K562 (cell line): ENCODE results near the gene LY6G6C. TPM values are rescaled to one million over a fixed set of nuclear protein-coding genes. Genes with fewer than 3 reads are reported as not detected.

Experiments
- ARHGAP35 ChIP-seq: fragments of 450-650 bp; IDR thresholded peaks from 2 replicates; pipeline ENCODE4 v1.6.1; 2018; ENCODE audit not compliant: partially characterized antibody
- ARID1B ChIP-seq: fragments of 450-650 bp; IDR thresholded peaks from 2 replicates; pipeline ENCODE4 v1.6.1; 2016; ENCODE audit warnings: antibody characterized with exemption, mild to moderate bottlenecking, inconsistent platforms
- BMI1 ChIP-seq: fragments of 150-350 bp; IDR thresholded peaks from 2 replicates; pipeline ENCODE4 v1.6.1; 2014; ENCODE audit warnings: low read length
- FOS ChIP-seq: IDR thresholded peaks from 3 replicates; pipeline ENCODE4 v1.6.1; 2011; ENCODE audit not compliant: insufficient read length; ENCODE audit errors: extremely low read depth
- GATAD2B ChIP-seq: fragments of 450-650 bp; IDR thresholded peaks from 2 replicates; pipeline ENCODE4 v1.6.1; 2017; ENCODE audit warnings: mild to moderate bottlenecking, borderline replicate concordance
- GTF2F1 ChIP-seq: IDR thresholded peaks from 2 replicates; pipeline ENCODE4 v1.6.1; 2011; ENCODE audit warnings: low read depth, low read length, improper control_type of control experiment
- HCFC1 ChIP-seq: IDR thresholded peaks from 2 replicates; pipeline ENCODE4 v1.6.1; 2012; ENCODE audit warnings: low read depth, low read length, improper control_type of control experiment
- HMG20A ChIP-seq: fragments of 450-650 bp; formaldehyde crosslinking; conservative IDR thresholded peaks from 2 replicates; pipeline ENCODE4 v1.4.0; 2020; ENCODE audit warnings: mild to moderate bottlenecking, mixed read lengths
- KDM2B ChIP-seq: fragments of 250-450 bp; sonication (Bioruptor Pico); IDR thresholded peaks from 2 replicates; pipeline ENCODE4 v1.8.0; 2021; ENCODE audit warnings: mild to moderate bottlenecking, moderate library complexity
- RNF2 ChIP-seq: sonication (generic); IDR thresholded peaks from 2 replicates; pipeline ENCODE4 v1.6.1; 2016
- ZKSCAN3 ChIP-seq: fragments of 250-450 bp; sonication (Bioruptor Pico); IDR thresholded peaks from 2 replicates; pipeline ENCODE4 v1.4.0; 2020
- ZNF384 ChIP-seq: IDR thresholded peaks from 2 replicates; pipeline ENCODE4 v1.6.1; 2012; ENCODE audit warnings: low read depth, low read length, improper control_type of control experiment
- ZNF436 ChIP-seq: fragments of 250-450, 450-650 bp; sonication (Bioruptor Pico); formaldehyde crosslinking; IDR thresholded peaks from 2 replicates; pipeline ENCODE4 v1.7.0; 2020; ENCODE audit warnings: mild to moderate bottlenecking
- polyA plus RNA-seq, 8 experiments: library from polyadenylated mRNA; depleted of rRNA in 4 of 8; stranded (reverse) in 5 of 8; unstranded in 3 of 8; fragments of >200 nt; fragmentation: Nextera tagmentation in 2 of 8; fragmentation: Illumina TruSeq in 1 of 8; extraction: Ambion mirVana in 2 of 8; extraction: Trizol in 1 of 8; gene quantifications; 2 replicates each; pipeline versions ENCODE4 v1.2.1 to v1.2.3, GENCODE V29; 2011 to 2014; ENCODE audit warnings: inconsistent platforms in 1 of 8, missing spikeins in 1 of 8
- total RNA-seq, 7 experiments: library from RNA; depleted of rRNA in 6 of 7; stranded (reverse); fragments of >200 nt in 6 of 7; fragmentation: Illumina TruSeq in 2 of 7; extraction: Trizol in 2 of 7; gene quantifications; 2 replicates each; pipeline versions ENCODE4 v1.2.1 to v1.2.3, GENCODE V29; 2011 to 2021; ENCODE audit warnings: low replicate concordance in 1 of 7
- TF ChIP-seq, protein P1 (sequence below): fragments of 200-400 bp; formaldehyde crosslinking; IDR thresholded peaks from 2 replicates; pipeline ENCODE4 v1.6.1; 2017; ENCODE audit warnings: mild to moderate bottlenecking, low read depth, low read length, moderate library complexity
- TF ChIP-seq, protein P2 (sequence below): fragments of 450-650 bp; formaldehyde crosslinking; IDR thresholded peaks from 2 replicates; pipeline ENCODE4 v1.4.0; 2022; ENCODE audit warnings: missing genetic modification characterization
- TF ChIP-seq, protein P3 (sequence below), 2 experiments: fragments of 450-650 bp in 1 of 2; sonication (generic) in 1 of 2; formaldehyde crosslinking in 1 of 2; IDR thresholded peaks in 1 of 2; conservative IDR thresholded peaks in 1 of 2; 2 replicates each; pipeline versions ENCODE4 v1.6.1 to v1.8.1; 2016 to 2023; ENCODE audit warnings: mild to moderate bottlenecking in 2 of 2, moderate library complexity in 2 of 2, inconsistent platforms in 1 of 2, missing genetic modification reagents in 1 of 2
- TF ChIP-seq, protein P4 (sequence below), 2 experiments: fragments of 450-650 bp in 1 of 2; IDR thresholded peaks; 2 replicates each; pipeline ENCODE4 v1.6.1; 2011 to 2017; ENCODE audit warnings: low read depth in 2 of 2, antibody characterized with exemption in 1 of 2, borderline replicate concordance in 1 of 2, low read length in 1 of 2, mild to moderate bottlenecking in 1 of 2, mixed read lengths in 1 of 2; ENCODE audit not compliant: control insufficient read depth in 1 of 2

The LY6G6C gene
- total and polyA plus RNA-seq, 9 of the 15 experiments (the other 6 are each of a cell fraction or from before 2014, with no cell fraction given): 0.06 to 0.20 TPM; not detected in 7

DNA sequence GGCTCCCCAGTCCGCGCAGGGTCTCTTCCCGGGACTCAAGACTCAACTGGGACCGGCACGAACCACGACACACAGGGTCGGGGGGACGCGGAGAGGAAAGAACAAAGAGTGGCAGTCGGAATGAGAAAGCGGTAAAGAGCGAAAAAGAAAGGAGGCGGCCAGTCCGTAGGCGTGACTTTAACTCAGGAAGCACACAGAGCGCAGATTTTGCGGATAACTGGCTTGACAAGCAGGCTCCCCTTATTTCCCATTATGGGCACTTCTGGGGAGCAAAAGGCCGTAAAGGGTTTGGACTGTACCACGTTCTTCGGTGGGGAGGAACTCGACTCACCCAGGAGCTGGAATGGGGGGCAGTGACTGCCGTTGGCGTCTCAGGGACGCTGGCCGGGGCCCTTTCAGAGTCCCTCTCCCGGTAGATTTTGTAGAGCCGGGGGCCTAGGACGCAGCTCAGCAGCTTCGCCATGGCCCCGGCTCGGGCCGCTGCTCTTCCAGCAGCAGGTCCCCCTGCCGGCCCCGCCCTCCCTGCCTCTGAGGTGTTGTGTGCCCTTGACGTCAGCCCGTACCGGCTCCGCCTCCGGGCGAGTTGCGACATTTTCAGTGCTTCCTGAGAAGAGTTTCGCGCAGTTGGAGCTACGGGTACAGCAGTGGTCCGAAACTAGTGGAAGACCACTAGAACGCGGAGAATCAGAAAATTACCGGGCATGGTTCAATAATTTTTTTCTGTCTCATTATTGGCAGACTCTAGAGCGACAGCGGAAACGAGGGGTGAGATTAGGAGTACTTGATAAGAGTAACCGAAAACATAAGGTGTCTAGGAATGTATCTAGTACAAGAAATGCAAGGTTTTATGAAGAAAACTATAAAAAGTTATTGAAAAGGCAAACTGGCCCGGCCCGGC lies 18.5 kb downstream of the LY6G6C start, which contains the start of gene ABHD16A (continued):
- TF ChIP-seq, protein P1, sequence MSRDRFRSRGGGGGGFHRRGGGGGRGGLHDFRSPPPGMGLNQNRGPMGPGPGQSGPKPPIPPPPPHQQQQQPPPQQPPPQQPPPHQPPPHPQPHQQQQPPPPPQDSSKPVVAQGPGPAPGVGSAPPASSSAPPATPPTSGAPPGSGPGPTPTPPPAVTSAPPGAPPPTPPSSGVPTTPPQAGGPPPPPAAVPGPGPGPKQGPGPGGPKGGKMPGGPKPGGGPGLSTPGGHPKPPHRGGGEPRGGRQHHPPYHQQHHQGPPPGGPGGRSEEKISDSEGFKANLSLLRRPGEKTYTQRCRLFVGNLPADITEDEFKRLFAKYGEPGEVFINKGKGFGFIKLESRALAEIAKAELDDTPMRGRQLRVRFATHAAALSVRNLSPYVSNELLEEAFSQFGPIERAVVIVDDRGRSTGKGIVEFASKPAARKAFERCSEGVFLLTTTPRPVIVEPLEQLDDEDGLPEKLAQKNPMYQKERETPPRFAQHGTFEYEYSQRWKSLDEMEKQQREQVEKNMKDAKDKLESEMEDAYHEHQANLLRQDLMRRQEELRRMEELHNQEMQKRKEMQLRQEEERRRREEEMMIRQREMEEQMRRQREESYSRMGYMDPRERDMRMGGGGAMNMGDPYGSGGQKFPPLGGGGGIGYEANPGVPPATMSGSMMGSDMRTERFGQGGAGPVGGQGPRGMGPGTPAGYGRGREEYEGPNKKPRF: no peak
- TF ChIP-seq, protein P2, sequence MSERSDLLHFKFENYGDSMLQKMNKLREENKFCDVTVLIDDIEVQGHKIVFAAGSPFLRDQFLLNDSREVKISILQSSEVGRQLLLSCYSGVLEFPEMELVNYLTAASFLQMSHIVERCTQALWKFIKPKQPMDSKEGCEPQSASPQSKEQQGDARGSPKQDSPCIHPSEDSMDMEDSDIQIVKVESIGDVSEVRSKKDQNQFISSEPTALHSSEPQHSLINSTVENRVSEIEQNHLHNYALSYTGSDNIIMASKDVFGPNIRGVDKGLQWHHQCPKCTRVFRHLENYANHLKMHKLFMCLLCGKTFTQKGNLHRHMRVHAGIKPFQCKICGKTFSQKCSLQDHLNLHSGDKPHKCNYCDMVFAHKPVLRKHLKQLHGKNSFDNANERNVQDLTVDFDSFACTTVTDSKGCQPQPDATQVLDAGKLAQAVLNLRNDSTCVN (CRISPR knock-in tag): 0 out of 2 replicates have a peak, but pooled peaks have one; percentile 16
- TF ChIP-seq, protein P3, sequence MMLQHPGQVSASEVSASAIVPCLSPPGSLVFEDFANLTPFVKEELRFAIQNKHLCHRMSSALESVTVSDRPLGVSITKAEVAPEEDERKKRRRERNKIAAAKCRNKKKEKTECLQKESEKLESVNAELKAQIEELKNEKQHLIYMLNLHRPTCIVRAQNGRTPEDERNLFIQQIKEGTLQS (IDR thresholded peaks at IDR 0.05): peak; percentile 93
- TF ChIP-seq, protein P3 (CRISPR knock-in tag; conservative IDR thresholded peaks at IDR 0.05): no peak
- TF ChIP-seq GATAD2B: no peak
- TF ChIP-seq, protein P4, sequence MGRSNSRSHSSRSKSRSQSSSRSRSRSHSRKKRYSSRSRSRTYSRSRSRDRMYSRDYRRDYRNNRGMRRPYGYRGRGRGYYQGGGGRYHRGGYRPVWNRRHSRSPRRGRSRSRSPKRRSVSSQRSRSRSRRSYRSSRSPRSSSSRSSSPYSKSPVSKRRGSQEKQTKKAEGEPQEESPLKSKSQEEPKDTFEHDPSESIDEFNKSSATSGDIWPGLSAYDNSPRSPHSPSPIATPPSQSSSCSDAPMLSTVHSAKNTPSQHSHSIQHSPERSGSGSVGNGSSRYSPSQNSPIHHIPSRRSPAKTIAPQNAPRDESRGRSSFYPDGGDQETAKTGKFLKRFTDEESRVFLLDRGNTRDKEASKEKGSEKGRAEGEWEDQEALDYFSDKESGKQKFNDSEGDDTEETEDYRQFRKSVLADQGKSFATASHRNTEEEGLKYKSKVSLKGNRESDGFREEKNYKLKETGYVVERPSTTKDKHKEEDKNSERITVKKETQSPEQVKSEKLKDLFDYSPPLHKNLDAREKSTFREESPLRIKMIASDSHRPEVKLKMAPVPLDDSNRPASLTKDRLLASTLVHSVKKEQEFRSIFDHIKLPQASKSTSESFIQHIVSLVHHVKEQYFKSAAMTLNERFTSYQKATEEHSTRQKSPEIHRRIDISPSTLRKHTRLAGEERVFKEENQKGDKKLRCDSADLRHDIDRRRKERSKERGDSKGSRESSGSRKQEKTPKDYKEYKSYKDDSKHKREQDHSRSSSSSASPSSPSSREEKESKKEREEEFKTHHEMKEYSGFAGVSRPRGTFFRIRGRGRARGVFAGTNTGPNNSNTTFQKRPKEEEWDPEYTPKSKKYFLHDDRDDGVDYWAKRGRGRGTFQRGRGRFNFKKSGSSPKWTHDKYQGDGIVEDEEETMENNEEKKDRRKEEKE (IDR thresholded peaks at IDR 0.05; ENCODE audit: borderline replicate concordance in 1 of 2, control insufficient read depth in 1 of 2, low read depth in 2 of 2, low read length in 1 of 2): peak in 1 of 2 experiments; percentile 92; a peak in 2 of 4 replicates
- TF ChIP-seq GTF2F1: no peak; the same call in 1 of the 2 replicates
- TF ChIP-seq ARID1B: peak; percentile 71
- TF ChIP-seq HCFC1: peak; percentile 81
- TF ChIP-seq HMG20A (CRISPR knock-in tag): no peak
- TF ChIP-seq BMI1: no peak
- no peak for TF ChIP-seq ZKSCAN3 (CRISPR knock-in tag)
- TF ChIP-seq RNF2: peak; percentile 77
- no peak; the same call in 1 of the 2 replicates for TF ChIP-seq ZNF436 (CRISPR knock-in tag)
- TF ChIP-seq ARHGAP35: peak; percentile 7
- peak; percentile 48; the same call in 1 of the 2 replicates for TF ChIP-seq ZNF384
- 0 out of 2 replicates have a peak, but pooled peaks have one; percentile 9 for TF ChIP-seq KDM2B (CRISPR knock-in tag)
- no peak for TF ChIP-seq FOS
